Heart left ventricle (tissue), 16 donors: ENCODE measurements around the gene SNX9. TPM values are rescaled to one million over a fixed set of nuclear protein-coding genes. Genes with fewer than 3 reads are reported as not detected.
"Not testable (repeated sequence)": the region's sequence is repeated elsewhere in the genome, so short reads cannot be mapped to it uniquely, and the experiment has no call there.

Experiments
- ATAC-seq, 4 donors: fragments of 200-7000 bp; cut with Tn5 transposase; one replicate each; pipeline ENCODE4 v1.9.1; 2020 to 2022; ENCODE audit warnings: moderate library complexity in 4 of 4, mild to moderate bottlenecking in 3 of 4, moderate number of reproducible peaks in 1 of 4
- DNase-seq, 5 donors: peaks; one replicate each; pipeline ENCODE4 v3.0.0-alpha.2; 2020
- H3K27ac ChIP-seq, 12 donors: fragments of 200-600 bp; sonication (generic) in 4 of 12; one replicate each; pipeline versions ENCODE4 v1.5.0 to v1.8.0; 2016 to 2022; ENCODE audit warnings: mild to moderate bottlenecking in 2 of 12
- H3K27me3 ChIP-seq, 9 donors: fragments of 200-600 bp; sonication (generic) in 2 of 9; one replicate each; pipeline versions ENCODE4 v1.5.1 to v1.8.0; 2016 to 2022; ENCODE audit warnings: mild to moderate bottlenecking in 3 of 9
- H3K36me3 ChIP-seq, 9 donors: fragments of 200-600 bp; sonication (generic) in 2 of 9; one replicate each; pipeline versions ENCODE4 v1.5.0 to v1.8.0; 2018 to 2022; ENCODE audit warnings: mild to moderate bottlenecking in 2 of 9
- H3K4me1 ChIP-seq, 12 donors: fragments of 200-600 bp; sonication (generic) in 4 of 12; one replicate each; pipeline versions ENCODE4 v1.5.0 to v1.8.0; 2016 to 2022; ENCODE audit warnings: mild to moderate bottlenecking in 3 of 12
- H3K4me3 ChIP-seq, 12 donors: fragments of 200-600 bp; sonication (generic) in 4 of 12; one replicate each; pipeline versions ENCODE4 v1.5.0 to v1.8.0; 2017 to 2022; ENCODE audit warnings: mild to moderate bottlenecking in 9 of 12, moderate library complexity in 4 of 12
- H3K9me3 ChIP-seq, 12 donors: fragments of 200-600 bp; sonication (generic) in 4 of 12; one replicate each; pipeline versions ENCODE4 v1.5.0 to v1.8.0; 2016 to 2022; ENCODE audit warnings: mild to moderate bottlenecking in 1 of 12
- POLR2A ChIP-seq, 2 donors: fragments of 450-650 bp; IDR thresholded peaks; one replicate each; pipeline ENCODE4 v1.6.1; 2017; ENCODE audit warnings: antibody characterized with exemption in 2 of 2, mild to moderate bottlenecking in 2 of 2, moderate library complexity in 2 of 2
- WGBS, 4 donors: extraction: QIAGEN DNeasy Blood & Tissue Kit in 2 of 4; methylation state at CpG; one replicate each; pipeline versions ENCODE4 v1.1.5 to v1.1.7; 2013 to 2018; 5-methylcytosine and 5-hydroxymethylcytosine counted together
- intact Hi-C, 10 donors: fragments of 100-400 bp; cut with DNase I; formaldehyde crosslinking; loops; one replicate each; pipeline versions ENCODE4 v1.11.1 to v1.14.2; 2022
- polyA plus RNA-seq, 2 donors: library from polyadenylated mRNA; stranded (reverse); fragments of 200-250 nt; gene quantifications; one replicate each; pipeline ENCODE4 v1.2.3, GENCODE V29; 2013
- total RNA-seq, 9 donors: library from RNA; depleted of rRNA in 2 of 9; stranded (reverse); fragments of >200 nt in 2 of 9; fragmentation: NEBNext Ultra II Directional in 3 of 9; extraction: Animal tissue kit (Norgen Biotek cat#: 25700) in 3 of 9; gene quantifications; one replicate each; pipeline versions ENCODE4 v1.1.0 to v1.2.4, GENCODE V29; 2016 to 2023
- TF ChIP-seq, protein P1 (sequence below), 12 donors: fragments of 200-600 bp; sonication (generic) in 4 of 12; IDR thresholded peaks; one replicate each; pipeline versions ENCODE4 v1.5.0 to v1.8.0; 2018 to 2022; ENCODE audit warnings: antibody characterized with exemption in 12 of 12, mild to moderate bottlenecking in 5 of 12
- donor health status: ischemic (EF 13 %, LVEDD 7.1; RV severe dilation, severe dysfunction).
- donor health status: healthy with polysubstance abuse.
- donor health status: DM: no; HTN: yes; CAD: no.
- donor health status: DM: no; HTN: no; CAD: no.
- donor health status: ischemic (EF 25% LVEDD 6.9; RV normal size, moderate dysfunction).
- donor health status: ischemic (EF 25% LVEDD 5.7; RV mildly dilated, moderate dysfunction).
- donor health status: healthy.
- donor health status: DM: yes; HTN: yes; CAD: no.
- donor health status: ischemic (EF 35%, LVEDD 5.7; RV mildly dilated, moderate dysfunction).
- donor health status: nonischemic (EF 11% LVEDD 7.7; RV severe dilation, severe dysfunction).
- donor health status: DM: yes; HTN: yes; CAD: no.
- donor health status: PGD.
- donor health status: ischemic (EF 29% LVEDD 5.4; RV normal size, mild dysfunction).
- donor health status: nonischemic (EF 23%, LVEDD 6.1; RV moderate dilation, normal function).

Gene SNX9
- total and polyA plus RNA-seq, 11 donors, result 15.4 to 44.0 (median 30.7) TPM

DNA sequence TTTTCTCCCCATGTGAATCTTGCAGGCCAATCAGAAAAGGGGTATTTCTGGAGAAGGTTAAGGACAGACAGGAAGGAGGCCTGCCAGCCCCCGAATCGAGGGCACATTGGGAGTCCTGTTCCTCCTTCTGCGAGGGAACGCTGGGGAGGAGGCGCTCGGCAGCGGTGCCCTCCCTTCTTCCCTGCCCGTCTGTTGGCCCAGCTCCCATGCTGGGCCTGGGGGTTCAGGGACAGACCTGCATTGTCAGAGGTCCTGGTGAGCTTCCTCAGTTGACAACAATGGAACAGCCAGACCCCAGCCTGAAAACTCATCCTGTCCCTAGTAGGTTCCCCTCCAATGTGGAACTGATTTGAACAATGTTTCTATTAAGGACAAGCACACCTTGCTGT is 143.5 kb downstream of the SNX9 start:
- Histone ChIP-seq H3K27me3 (no peaks in the 10 kb centered on the region), H3K4me3 (no peak overlapping the region), H3K27ac (no peak overlapping the region), H3K36me3 (no peaks in the 10 kb centered on the region), H3K9me3 (peaks cover 0 to 2% (median 0%) of the 10 kb centered on the region in 12 donors), H3K4me1 (peaks cover 0 to 16% (median 0%) of the 10 kb centered on the region in 12 donors)
- ATAC-seq (no peak), DNase-seq (no peak)
- intact Hi-C loops, result no loop called here
- 80 to 94% (median 86%) methylated on average over 6 to 8 of the region's 8 CpGs for WGBS, 4 donors
- TF ChIP-seq, protein P1, sequence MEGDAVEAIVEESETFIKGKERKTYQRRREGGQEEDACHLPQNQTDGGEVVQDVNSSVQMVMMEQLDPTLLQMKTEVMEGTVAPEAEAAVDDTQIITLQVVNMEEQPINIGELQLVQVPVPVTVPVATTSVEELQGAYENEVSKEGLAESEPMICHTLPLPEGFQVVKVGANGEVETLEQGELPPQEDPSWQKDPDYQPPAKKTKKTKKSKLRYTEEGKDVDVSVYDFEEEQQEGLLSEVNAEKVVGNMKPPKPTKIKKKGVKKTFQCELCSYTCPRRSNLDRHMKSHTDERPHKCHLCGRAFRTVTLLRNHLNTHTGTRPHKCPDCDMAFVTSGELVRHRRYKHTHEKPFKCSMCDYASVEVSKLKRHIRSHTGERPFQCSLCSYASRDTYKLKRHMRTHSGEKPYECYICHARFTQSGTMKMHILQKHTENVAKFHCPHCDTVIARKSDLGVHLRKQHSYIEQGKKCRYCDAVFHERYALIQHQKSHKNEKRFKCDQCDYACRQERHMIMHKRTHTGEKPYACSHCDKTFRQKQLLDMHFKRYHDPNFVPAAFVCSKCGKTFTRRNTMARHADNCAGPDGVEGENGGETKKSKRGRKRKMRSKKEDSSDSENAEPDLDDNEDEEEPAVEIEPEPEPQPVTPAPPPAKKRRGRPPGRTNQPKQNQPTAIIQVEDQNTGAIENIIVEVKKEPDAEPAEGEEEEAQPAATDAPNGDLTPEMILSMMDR (IDR thresholded peaks at IDR 0.05), result no peak
- no peak for TF ChIP-seq POLR2A (IDR thresholded peaks at IDR 0.05)

DNA sequence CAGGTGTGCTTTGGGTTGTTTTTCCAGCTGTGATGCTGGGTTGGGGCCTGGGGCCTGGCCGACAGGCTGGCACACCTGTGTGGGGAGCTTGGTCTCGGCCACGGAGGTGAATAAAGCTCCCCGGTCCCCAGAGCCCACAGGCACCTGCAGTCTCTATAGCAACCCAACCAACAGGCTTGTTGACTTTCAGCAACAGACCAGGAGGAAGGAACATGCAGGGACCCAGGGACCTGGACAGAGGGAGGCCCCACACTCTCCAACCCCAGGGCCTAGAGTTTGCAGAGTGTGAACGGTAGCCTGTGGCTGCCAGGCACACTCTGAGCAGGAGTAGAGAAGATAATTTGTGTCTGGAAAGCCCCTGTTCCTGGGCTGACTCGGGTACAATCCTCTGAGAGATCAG is 144.0 kb downstream of the SNX9 start:
- Histone ChIP-seq H3K27ac (no peak overlapping the region), H3K9me3 (peaks cover 0 to 2% (median 0%) of the 10 kb centered on the region in 12 donors), H3K36me3 (no peaks in the 10 kb centered on the region), H3K4me1 (peaks cover 0 to 16% (median 0%) of the 10 kb centered on the region in 12 donors), H3K4me3 (no peak overlapping the region), H3K27me3 (no peaks in the 10 kb centered on the region)
- ATAC-seq, result no peak
- DNase-seq, result no peak
- 72 to 86% (median 81%) methylated on average over 6 of the region's 6 CpGs for WGBS, 4 donors
- TF ChIP-seq, protein P1 (IDR thresholded peaks at IDR 0.05), result no peak
- TF ChIP-seq POLR2A (IDR thresholded peaks at IDR 0.05), result no peak
- intact Hi-C loops, result no loop called here

DNA sequence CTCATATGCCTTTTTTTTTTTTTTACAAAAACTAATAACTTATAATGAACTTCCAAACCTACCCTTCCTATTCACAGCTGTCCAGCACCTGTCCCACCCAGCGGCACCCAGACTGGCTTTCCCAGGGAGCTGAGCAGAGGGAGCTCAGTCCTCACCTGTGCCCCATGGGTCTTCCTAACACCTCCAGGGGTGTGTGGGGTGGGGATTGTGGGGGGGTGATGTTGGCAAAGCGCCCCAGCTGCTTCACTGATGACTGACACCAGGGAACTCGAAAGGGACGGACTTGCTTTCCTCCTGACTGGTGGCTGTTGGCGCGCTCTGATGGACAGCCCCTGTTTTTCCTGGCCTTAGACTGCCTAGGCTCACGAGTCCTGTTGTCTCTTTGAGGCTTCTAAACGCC is 144.4 kb downstream of the SNX9 start:
- H3K4me3 ChIP-seq, result no peak overlapping the region
- WGBS, 4 donors, result 83 to 85% (median 84%) methylated on average over 8 of the region's 8 CpGs
- no peak overlapping the region for H3K27ac ChIP-seq
- H3K9me3 ChIP-seq, result peaks cover 0 to 2% (median 0%) of the 10 kb centered on the region in 12 donors
- intact Hi-C loops, result no loop called here
- no peak for DNase-seq
- no peak for ATAC-seq
- no peaks in the 10 kb centered on the region for H3K27me3 ChIP-seq
- TF ChIP-seq, protein P1 (IDR thresholded peaks at IDR 0.05), result no peak
- TF ChIP-seq POLR2A (IDR thresholded peaks at IDR 0.05), result no peak
- H3K4me1 ChIP-seq, result peaks cover 0 to 13% (median 0%) of the 10 kb centered on the region in 12 donors
- no peaks in the 10 kb centered on the region for H3K36me3 ChIP-seq

DNA sequence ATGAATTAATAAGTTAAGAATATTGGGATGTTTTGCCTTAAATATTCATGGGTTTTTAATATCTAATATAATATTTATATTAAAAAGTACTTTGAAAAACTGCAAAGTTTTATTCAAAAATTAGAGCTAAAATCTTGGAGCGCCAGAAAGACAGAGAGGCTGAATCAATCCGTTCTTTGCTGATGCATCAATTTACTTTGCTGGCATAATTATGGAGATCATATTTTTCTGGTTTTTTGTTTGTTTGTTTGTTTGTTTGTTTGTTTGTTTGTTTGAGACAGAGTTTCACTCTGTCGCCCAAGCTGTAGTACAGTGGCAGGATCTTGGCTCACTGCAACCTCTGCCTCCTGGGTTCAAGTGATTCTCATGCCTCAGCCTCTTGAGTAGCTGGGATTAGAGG is 149.1 kb downstream of the SNX9 start:
- H3K9me3 ChIP-seq, H3K27ac ChIP-seq, H3K27me3 ChIP-seq, ATAC-seq, H3K36me3 ChIP-seq, H3K4me3 ChIP-seq, H3K4me1 ChIP-seq, DNase-seq: not testable (repeated sequence)
- intact Hi-C loops, result loop anchor here in 1 of 10 donors (10.0 kb wide), 1 partner anchor 137 kb away; no protein-coding TSS in a partner anchor
- WGBS, 4 donors, result 92 to 96% (median 93%) methylated on average over 3 of the region's 3 CpGs

DNA sequence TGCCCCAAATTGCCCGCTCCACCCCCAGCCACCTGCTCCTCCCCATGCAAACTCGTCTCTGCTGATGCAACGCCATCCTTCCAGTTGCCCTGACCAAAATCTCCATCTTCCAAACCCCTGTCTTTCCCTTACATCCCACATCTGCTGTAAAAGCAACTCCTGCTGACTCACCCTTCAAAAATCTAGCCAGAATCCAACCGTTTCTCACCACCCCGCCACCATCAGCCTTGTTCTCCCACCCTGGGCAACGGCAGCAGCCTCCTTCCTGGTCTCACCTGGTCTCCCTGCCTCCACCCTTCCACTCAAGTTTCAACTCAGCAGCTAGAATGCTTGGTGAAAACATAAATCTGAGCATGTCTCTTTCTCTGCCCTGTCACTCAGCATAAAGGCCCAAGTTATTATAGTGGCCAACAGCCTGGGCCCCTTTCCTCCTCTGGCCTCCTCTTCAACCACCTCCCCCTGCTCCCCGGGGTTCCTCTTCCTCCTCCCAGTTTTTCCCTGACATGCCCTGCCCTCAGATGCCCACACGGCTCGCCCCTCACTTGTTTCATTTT is 151.4 kb downstream of the SNX9 start:
- Histone ChIP-seq H3K4me1 (no peaks in the 10 kb centered on the region), H3K4me3 (no peak overlapping the region), H3K27me3 (no peaks in the 10 kb centered on the region), H3K36me3 (no peaks in the 10 kb centered on the region), H3K9me3 (no peaks in the 10 kb centered on the region), H3K27ac (no peak overlapping the region)
- 84 to 93% (median 88%) methylated on average over 9 of the region's 9 CpGs for WGBS, 4 donors
- intact Hi-C loops, result loop anchor here in 1 of 10 donors (10.0 kb wide), 1 partner anchor 140 kb away; no protein-coding TSS in a partner anchor
- DNase-seq, result no peak
- no peak for ATAC-seq
- TF ChIP-seq, protein P1 (IDR thresholded peaks at IDR 0.05), result no peak
- TF ChIP-seq POLR2A (IDR thresholded peaks at IDR 0.05), result no peak
